ENCODE data around the gene SECTM1. TPM values are rescaled to one million over a fixed set of nuclear protein-coding genes. Genes with fewer than 3 reads are reported as not detected.

SECTM1 gene
- total and polyA plus RNA-seq, 2 experiments from 2014 or later: 9.7 to 15.0 TPM

- no peaks in the 10 kb centered on the region for H3K9me3 ChIP-seq (ENCODE audit: low read depth)
- no peaks in the 10 kb centered on the region for H3K79me2 ChIP-seq
- no peak overlapping the region for H3K4me3 ChIP-seq
- H2AFZ ChIP-seq: no peak overlapping the region
- H3K4me2 ChIP-seq: no peak overlapping the region
- no peaks in the 10 kb centered on the region for H3K36me3 ChIP-seq (replicated peaks; ENCODE audit: insufficient read depth, low read depth)
- H3K27me3 ChIP-seq: peaks cover 23% of the 10 kb centered on the region
- no peak for DNase-seq (ENCODE audit: low spot score)
- H4K20me1 ChIP-seq (ENCODE audit: insufficient read depth, poor library complexity, severe bottlenecking): no peaks in the 10 kb centered on the region
- no peak for TF ChIP-seq EZH2phosphoT487 (IDR thresholded peaks at IDR 0.05; ENCODE audit: low read depth, severe bottlenecking, unreplicated experiment)
- no peak for TF ChIP-seq EZH2 (IDR thresholded peaks at IDR 0.05; ENCODE audit: borderline replicate concordance)
- TF ChIP-seq CTCF (IDR thresholded peaks at IDR 0.05; ENCODE audit: poor library complexity): no peak
- 91% methylated on average over 16 of the region's 16 CpGs for WGBS (ENCODE audit: low lambda C conversion rate, missing lambda C conversion rate)
- peaks cover 3% of the 10 kb centered on the region for H3K4me1 ChIP-seq (ENCODE audit: insufficient read depth)
- no peak overlapping the region for H3K27ac ChIP-seq
- no peaks in the 10 kb centered on the region for H3K9me2 ChIP-seq (replicated peaks; ENCODE audit: insufficient read depth)
Observed at GRCh38 chr17:82376042-82376730, 42.6 kb upstream of the SECTM1 start.

- Histone ChIP-seq H3K27me3 (peaks cover 30% of the 10 kb centered on the region), H3K36me3 (replicated peaks; ENCODE audit: insufficient read depth, low read depth) (no peaks in the 10 kb centered on the region), H4K20me1 (ENCODE audit: insufficient read depth, poor library complexity, severe bottlenecking) (no peaks in the 10 kb centered on the region), H3K4me1 (ENCODE audit: insufficient read depth) (peaks cover 9% of the 10 kb centered on the region), H3K79me2 (no peaks in the 10 kb centered on the region), H2AFZ (no peak overlapping the region), H3K27ac (no peak overlapping the region), H3K9me2 (replicated peaks; ENCODE audit: insufficient read depth) (no peaks in the 10 kb centered on the region), H3K9me3 (ENCODE audit: low read depth) (no peaks in the 10 kb centered on the region), H3K4me3 (no peak overlapping the region), H3K4me2 (no peak overlapping the region)
- WGBS (ENCODE audit: low lambda C conversion rate, missing lambda C conversion rate): 97% methylated on average over 31 of the region's 46 CpGs
- no peak for DNase-seq (ENCODE audit: low spot score)
- no peak for TF ChIP-seq CTCF (IDR thresholded peaks at IDR 0.05; ENCODE audit: poor library complexity)
- no peak for TF ChIP-seq EZH2phosphoT487 (IDR thresholded peaks at IDR 0.05; ENCODE audit: low read depth, severe bottlenecking, unreplicated experiment)
- TF ChIP-seq EZH2 (IDR thresholded peaks at IDR 0.05; ENCODE audit: borderline replicate concordance): no peak
Observed at GRCh38 chr17:82375359-82376041, 41.9 kb upstream of the SECTM1 start.

GRCh38 chr17:82374626-82375331 is 41.2 kb upstream of the SECTM1 start:
- H3K36me3 ChIP-seq (replicated peaks; ENCODE audit: insufficient read depth, low read depth): no peaks in the 10 kb centered on the region
- no peak for TF ChIP-seq EZH2 (IDR thresholded peaks at IDR 0.05; ENCODE audit: borderline replicate concordance)
- TF ChIP-seq CTCF (IDR thresholded peaks at IDR 0.05; ENCODE audit: poor library complexity): no peak
- no peak for TF ChIP-seq EZH2phosphoT487 (IDR thresholded peaks at IDR 0.05; ENCODE audit: low read depth, severe bottlenecking, unreplicated experiment)
- WGBS (ENCODE audit: low lambda C conversion rate, missing lambda C conversion rate): 98% methylated on average over 74 of the region's 79 CpGs
- H3K4me2 ChIP-seq: no peak overlapping the region
- no peak overlapping the region for H3K4me3 ChIP-seq
- no peak overlapping the region for H3K27ac ChIP-seq
- H3K27me3 ChIP-seq: peaks cover 35% of the 10 kb centered on the region
- H2AFZ ChIP-seq: no peak overlapping the region
- H4K20me1 ChIP-seq (ENCODE audit: insufficient read depth, poor library complexity, severe bottlenecking): no peaks in the 10 kb centered on the region
- H3K9me3 ChIP-seq (ENCODE audit: low read depth): no peaks in the 10 kb centered on the region
- no peaks in the 10 kb centered on the region for H3K79me2 ChIP-seq
- H3K9me2 ChIP-seq (replicated peaks; ENCODE audit: insufficient read depth): no peaks in the 10 kb centered on the region
- peaks cover 9% of the 10 kb centered on the region for H3K4me1 ChIP-seq (ENCODE audit: insufficient read depth)
- no peak for DNase-seq (ENCODE audit: low spot score)

Data from hepatocyte (in vitro differentiated cells).